Cortex of kidney (tissue), 1 donor: ENCODE results near the gene MRAP.

ENCODE experiments used
- DNase-seq: peaks from one replicate; lab custom pipeline; 2025; lab: John Stamatoyannopoulos, UW

MRAP gene

GRCh38 chr21:32322676-32323075 lies 24.0 kb downstream of the MRAP start:
- no peak for DNase-seq

- no peak for DNase-seq
These were observed 27.1 kb downstream of the MRAP start for GRCh38 chr21:32325706-32326105.

GRCh38 chr21:32328595-32328994 lies 29.9 kb downstream of the MRAP start:
- no peak for DNase-seq

DNA sequence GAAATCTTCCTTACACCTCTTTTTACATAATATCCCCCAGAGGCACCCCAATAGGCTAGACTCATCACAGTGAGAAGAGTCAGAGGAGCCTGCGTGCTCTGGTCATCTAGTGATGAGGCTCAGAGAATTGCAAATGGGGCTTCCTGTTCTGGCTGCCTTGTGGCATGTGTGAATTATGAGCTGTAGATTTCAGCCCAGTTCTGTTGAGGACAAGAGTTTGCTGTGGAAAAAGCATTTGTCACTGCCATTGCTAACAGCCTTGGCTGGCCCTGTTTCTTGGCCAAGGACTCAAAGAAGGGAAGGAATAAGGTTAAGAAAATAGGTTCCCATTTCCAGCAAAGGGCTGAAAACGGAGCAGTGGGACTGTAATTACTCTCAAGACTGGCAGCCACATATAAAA lies 30.7 kb downstream of the MRAP start:
- DNase-seq, result no peak

- DNase-seq, result no peak
These were observed 31.1 kb downstream of the MRAP start for GRCh38 chr21:32329776-32330175.

DNA sequence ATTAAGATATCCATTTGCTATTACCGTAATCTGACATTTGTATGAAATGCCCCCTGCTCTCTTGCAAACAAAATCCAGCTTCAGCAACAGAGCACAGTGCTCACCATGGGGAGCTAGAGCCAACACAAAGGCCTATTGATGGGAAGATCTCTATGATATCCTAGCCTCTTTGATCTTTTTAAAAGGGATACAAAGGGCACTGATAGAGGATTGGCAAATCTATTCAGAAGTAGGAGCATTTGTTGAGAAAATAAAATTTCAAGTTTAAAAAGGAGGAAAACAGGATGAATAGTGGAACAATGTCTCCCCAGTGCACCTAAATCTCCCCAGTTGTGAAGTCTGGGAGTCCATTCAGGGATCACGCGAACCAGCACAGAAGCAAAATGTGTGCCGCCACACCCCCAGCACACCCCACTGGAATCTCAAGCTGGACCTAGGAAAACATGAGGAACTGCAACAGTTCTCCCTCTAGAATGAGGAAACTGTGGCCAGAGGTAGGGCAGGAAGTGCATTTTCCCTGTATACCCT lies 32.2 kb downstream of the MRAP start:
- no peak for DNase-seq

DNA sequence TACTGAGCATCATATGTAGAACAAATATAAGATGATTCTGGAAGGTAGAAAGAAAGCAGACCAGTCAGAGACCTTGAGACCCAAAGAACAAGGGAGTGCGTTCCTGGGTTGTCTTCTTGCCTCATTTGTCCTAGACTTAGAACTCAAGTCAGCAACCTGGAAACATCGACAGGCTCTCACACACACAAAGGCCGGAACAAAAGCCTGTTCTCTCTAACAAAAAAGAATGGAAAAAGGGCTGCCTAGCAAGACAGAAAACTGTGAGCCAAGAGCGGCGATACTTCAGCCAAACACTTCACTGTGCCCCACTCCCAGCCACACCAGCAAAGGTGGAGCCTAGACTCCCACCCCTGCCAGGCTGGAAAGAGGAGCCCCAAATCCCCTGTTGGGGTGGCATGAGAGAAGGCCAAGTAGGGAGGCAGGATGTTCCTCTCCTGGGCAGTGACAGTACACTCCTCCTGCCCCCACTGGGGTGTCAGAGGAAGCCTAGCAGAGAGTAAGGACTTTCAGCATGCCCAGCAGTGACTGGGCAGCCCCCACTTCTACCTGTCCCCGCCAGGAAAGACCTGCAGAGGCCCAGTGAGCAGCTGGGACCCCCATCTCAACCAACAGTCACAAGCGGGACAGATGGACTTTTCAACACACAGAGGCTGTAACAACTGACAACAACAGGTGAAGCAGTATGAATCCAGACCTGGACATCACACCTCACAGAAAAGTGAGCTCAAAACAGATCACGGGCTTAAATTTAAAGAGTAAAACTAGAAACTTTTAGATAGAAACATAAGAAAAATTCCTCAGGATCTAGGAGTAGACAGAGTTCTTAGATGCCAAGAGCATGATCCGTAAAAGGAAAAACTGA lies 33.0 kb downstream of the MRAP start:
- DNase-seq, result no peak

DNA sequence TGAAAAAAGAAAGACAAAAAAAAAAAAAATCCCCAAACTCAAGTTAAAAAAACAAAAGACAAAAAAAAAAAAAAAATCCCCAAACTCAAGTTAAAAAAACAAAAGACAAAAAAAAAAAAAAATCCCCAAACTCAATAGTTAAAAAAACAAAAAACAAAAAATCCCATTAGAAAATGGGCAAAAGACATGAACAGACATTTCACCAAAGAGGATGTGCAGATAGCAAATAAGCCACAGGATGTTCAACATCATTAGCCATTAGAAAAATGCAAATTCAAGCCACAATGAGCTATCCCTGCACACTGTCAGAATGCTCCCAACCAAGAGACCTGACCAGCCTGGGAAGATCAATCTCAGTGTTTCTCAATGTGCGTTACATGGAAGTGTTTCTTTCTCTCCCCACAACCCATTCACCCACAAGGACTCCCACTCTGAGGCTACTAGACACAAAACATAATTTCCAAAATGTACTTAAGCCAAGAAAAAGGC lies 33.9 kb downstream of the MRAP start:
- no peak for DNase-seq

GRCh38 chr21:32333953-32334673 lies 35.5 kb downstream of the MRAP start:
- no peak for DNase-seq

DNA sequence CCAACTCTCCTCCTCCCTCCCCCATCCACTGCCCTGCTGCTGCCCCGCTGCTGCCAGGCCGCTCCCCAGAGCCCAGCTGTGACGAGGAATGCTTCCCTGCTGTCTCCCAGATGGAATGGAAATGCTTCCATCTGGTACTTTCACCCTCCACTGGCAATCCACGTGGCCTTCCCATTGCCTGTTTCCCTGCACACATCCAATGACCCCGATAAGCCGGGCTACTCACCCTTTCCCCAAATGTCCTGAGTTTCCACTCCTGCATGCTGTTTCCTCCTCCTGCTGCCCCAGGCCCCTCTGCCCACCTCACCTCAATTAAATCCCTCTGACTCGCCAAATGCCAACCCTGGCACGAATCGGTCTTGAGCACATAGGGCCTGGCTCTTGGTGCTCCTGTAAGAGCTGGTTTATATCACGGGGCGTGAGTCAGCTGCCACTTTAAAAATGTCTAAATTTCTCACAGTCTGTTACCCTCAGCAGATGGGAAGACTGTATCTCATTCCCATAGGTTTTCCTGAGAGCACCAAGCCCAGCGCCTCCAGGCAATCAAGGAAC lies 36.4 kb downstream of the MRAP start:
- no peak for DNase-seq

- DNase-seq, result no peak
These were observed 37.2 kb downstream of the MRAP start for GRCh38 chr21:32335601-32336575.

- no peak for DNase-seq
These were observed 38.1 kb downstream of the MRAP start for GRCh38 chr21:32336711-32337110.

- DNase-seq, result no peak
These were observed 38.6 kb downstream of the MRAP start for GRCh38 chr21:32337206-32337605.

- DNase-seq, result no peak
These were observed 39.7 kb downstream of the MRAP start for GRCh38 chr21:32338209-32338921.

DNA sequence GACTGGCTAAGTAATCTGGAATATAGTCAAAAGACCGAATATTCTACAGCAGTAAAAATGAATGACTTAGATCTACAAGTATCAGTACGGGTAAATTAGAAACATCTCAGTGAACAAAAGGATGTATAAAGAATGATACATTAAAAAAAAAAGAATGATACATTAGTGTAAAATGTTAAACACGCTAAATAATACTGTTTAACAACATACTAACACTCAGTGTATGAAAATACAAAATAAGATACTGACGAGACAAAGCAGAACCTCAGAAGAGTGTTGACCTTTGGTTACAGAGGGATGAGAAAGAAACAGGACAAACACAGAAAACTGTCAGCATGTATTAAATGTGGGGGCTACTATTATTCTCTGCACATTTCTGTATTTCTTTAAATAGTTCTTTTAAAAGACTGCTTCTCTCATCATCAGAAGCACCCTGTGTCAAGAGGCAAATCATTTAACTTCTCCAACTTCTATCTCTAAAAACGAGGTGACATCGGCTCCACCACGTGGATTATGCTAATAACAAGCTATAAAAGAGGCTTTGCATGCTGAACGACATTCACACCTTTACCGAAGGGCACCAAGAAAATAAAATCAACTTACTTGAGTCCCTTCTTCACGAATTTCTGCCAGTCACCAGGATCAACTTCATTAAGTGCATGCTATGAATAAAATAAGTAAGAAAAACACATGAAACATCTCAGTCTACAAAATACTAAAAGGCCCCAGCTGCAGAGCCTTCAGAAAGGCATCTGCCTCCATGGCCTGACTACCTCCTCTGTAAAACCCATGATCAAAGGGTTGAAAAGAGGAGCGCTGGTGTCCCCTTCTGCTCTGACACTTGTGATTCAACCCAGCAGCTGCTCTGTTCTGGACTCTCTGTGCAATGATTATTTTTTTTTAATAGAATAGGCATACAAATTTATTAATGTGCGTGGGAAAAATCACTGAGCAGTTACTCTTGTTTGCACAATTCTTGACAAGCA lies 42.5 kb downstream of the MRAP start:
- DNase-seq, result no peak

- no peak for DNase-seq
These were observed 48.3 kb downstream of the MRAP start for GRCh38 chr21:32346951-32347350.

DNA sequence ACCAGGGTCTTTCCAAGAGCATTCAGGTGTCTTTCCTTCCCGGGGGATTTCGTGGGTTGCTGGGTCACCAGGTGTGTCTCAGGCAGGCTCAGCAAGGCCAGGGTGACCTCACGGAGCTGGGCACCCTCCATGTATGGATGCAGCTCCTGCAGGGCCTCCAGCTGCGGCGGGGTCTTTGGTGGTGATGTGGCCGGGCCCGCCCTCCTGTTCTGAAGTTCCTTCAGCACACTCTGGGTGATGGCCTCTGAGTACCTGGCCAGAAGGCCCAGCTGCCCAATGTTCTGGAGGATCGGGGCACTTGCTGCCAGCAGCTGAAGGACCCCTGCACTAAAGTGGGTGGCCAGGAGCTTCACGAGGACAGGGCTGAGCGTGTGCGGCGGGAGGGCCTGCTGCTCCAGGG lies 48.7 kb downstream of the MRAP start:
- DNase-seq, result no peak

DNA sequence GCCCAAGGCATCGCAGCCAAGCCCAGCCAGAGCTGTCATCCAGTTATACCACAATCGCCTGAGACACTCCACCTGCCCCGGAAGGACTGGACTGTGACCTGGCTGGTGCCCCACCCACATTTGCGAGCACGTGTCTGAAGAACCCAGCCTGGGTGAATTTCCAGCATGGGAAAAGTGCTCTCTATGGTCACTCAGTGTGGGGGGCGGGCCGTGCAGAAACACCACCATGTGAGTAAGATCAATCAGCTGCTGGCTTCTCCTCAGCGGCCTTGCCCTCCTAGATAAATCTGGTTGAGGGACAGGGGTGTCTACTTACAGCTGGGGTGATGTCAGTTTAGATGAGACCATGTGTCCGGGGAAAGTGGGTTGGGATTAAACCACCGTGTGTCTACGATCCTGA lies 49.3 kb downstream of the MRAP start:
- DNase-seq, result no peak

DNA sequence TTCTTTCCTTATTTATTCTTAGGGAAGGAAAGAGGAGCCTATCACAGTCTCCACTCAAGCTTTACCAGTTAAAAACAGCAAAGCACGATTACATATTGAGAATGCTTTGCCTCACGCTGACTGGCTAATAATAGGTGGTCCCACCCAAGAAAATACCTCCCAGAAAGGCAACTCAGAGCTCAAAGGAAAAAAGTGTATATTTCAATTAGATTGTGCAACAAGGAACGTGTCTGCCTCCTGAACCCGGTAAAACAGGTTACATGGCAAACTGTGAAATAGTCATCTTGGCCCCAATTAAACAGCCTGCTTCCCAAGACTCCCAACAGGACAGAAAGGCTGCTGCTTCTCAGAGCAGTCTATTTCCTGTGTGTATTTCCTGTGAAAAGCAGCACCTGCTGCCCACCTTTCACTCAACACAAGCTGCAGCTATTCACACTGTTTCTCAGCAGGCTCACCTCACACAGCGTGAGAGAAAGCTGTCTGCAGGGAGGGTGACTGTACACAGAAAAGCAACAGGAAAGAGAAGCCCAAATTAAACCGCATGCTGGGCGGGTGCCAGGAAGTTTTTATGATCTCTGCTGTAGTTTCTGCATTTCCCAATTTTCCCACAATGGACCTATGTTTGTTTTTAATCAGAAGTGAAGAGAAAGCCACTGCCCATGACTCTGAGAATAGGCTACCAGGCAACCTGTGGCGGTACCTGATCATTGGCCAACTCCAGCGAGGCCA lies 50.1 kb downstream of the MRAP start:
- no peak for DNase-seq
